WTC11 (cell line): ENCODE data around the gene DCXR.

ENCODE experiments used
- ATF2 ChIP-seq: sonication (generic); formaldehyde crosslinking; IDR thresholded peaks from 2 replicates; pipeline ENCODE4 v1.8.1; 2022; ENCODE audit warnings: low read depth, missing genetic modification reagents, borderline replicate concordance
- ATF3 ChIP-seq: sonication (generic); formaldehyde crosslinking; conservative IDR thresholded peaks from 2 replicates; pipeline ENCODE4 v1.8.1; 2022; ENCODE audit warnings: mild to moderate bottlenecking, missing genetic modification reagents
- CDX4 ChIP-seq: fragments of 250-450 bp; sonication (Bioruptor Pico); IDR thresholded peaks from 2 replicates; pipeline ENCODE4 v1.9.0; 2021; ENCODE audit warnings: moderate library complexity, mild to moderate bottlenecking, inconsistent platforms, borderline replicate concordance
- CTCF ChIP-seq: fragments of 200-600 bp; IDR thresholded peaks from 2 replicates; pipeline ENCODE4 v1.8.0; 2022; ENCODE audit warnings: antibody characterized with exemption
- KAT7 ChIP-seq: sonication (generic); formaldehyde crosslinking; IDR thresholded peaks from 2 replicates; pipeline ENCODE4 v1.8.1; 2023; ENCODE audit warnings: missing genetic modification reagents, mild to moderate bottlenecking, borderline replicate concordance
- NR3C1 ChIP-seq: sonication (generic); formaldehyde crosslinking; conservative IDR thresholded peaks from 2 replicates; pipeline ENCODE4 v1.8.1; 2023; ENCODE audit warnings: low read depth, mild to moderate bottlenecking, missing genetic modification reagents
- PRRX2 ChIP-seq: fragments of 250-450 bp; sonication (Bioruptor Pico); IDR thresholded peaks from 2 replicates; pipeline ENCODE4 v1.8.0; 2021; ENCODE audit warnings: mild to moderate bottlenecking
- TCF7 ChIP-seq: sonication (generic); formaldehyde crosslinking; IDR thresholded peaks from 2 replicates; pipeline ENCODE4 v1.8.0; 2022; ENCODE audit warnings: mild to moderate bottlenecking, low read depth, missing genetic modification reagents, moderate library complexity

GRCh38 chr17:82017612-82018151 lies 19.8 kb downstream of the DCXR start:
- TF ChIP-seq PRRX2 (CRISPR knock-in tag) (no peak), CTCF (no peak), ATF2 (no peak), CDX4 (no peak), ATF3 (CRISPR knock-in tag) (no peak), NR3C1 (CRISPR knock-in tag) (no peak), KAT7 (CRISPR knock-in tag) (no peak), TCF7 (CRISPR knock-in tag) (no peak)
